PC-9 (cell line): ENCODE measurements around the gene TMSB10. TPM values are rescaled to one million over a fixed set of nuclear protein-coding genes. Genes with fewer than 3 reads are reported as not detected.
"Not testable (repeated sequence)": the region's sequence is repeated elsewhere in the genome, so short reads cannot be mapped to it uniquely, and the experiment has no call there.

ENCODE experiments used
- BruUV-seq: library from RNA; stranded (reverse); fragments of 400-500 nt; replicated peaks from 2 replicates; lab custom pipeline; 2021; lab: Mats Ljungman, UMichigan
- CTCF ChIA-PET: fragments of 300-600 bp; sonication (Branson Sonifier 250); formaldehyde crosslinking; loops from one replicate; lab custom pipeline; 2022; ENCODE audit warnings: antibody characterized with exemption; lab: Charles Lee
- POLR2A ChIA-PET: fragments of 300-600 bp; sonication (Branson Sonifier 250); formaldehyde crosslinking; loops from one replicate; lab custom pipeline; 2022; ENCODE audit warnings: antibody characterized with exemption; ENCODE audit not compliant: unreplicated experiment; lab: Charles Lee
- DNase-seq, 2 experiments: peaks; one replicate each; pipeline versions ENCODE4 v3.0.0 to v3.0.0-alpha.2; 2015 to 2022; ENCODE audit warnings: mixed read lengths in 1 of 2
- H2AFZ ChIP-seq: fragments of 200-600 bp; sonication (generic); 2 replicates; pipeline ENCODE4 v1.8.1; 2017; ENCODE audit warnings: antibody characterized with exemption
- H3F3A ChIP-seq: fragments of 200-600 bp; sonication (generic); 2 replicates; pipeline ENCODE4 v1.8.1; 2017; ENCODE audit warnings: antibody characterized with exemption, mild to moderate bottlenecking, low read depth; ENCODE audit not compliant: insufficient read depth
- H3K27ac ChIP-seq: fragments of 200-600 bp; sonication (generic); 2 replicates; pipeline ENCODE4 v1.6.1; 2016; ENCODE audit warnings: mixed run types
- H3K27me3 ChIP-seq: fragments of 200-600 bp; sonication (generic); 2 replicates; pipeline ENCODE4 v1.6.1; 2016; ENCODE audit warnings: low read depth, mixed run types; ENCODE audit not compliant: insufficient read depth
- H3K36me3 ChIP-seq: fragments of 200-600 bp; sonication (generic); 2 replicates; pipeline ENCODE4 v1.6.1; 2016; ENCODE audit warnings: low read depth, mixed run types
- H3K4me1 ChIP-seq: fragments of 200-600 bp; sonication (generic); replicated peaks from 2 replicates; pipeline ENCODE4 v1.6.1; 2016; ENCODE audit warnings: mixed run types; ENCODE audit not compliant: insufficient read depth
- H3K4me2 ChIP-seq: fragments of 200-600 bp; sonication (generic); 2 replicates; pipeline ENCODE4 v1.6.1; 2017; ENCODE audit warnings: mixed run types
- H3K4me3 ChIP-seq: fragments of 200-600 bp; sonication (generic); 2 replicates; pipeline ENCODE4 v1.6.1; 2016; ENCODE audit warnings: mixed run types
- H3K79me2 ChIP-seq: fragments of 200-600 bp; sonication (generic); 2 replicates; pipeline ENCODE4 v1.6.1; 2017; ENCODE audit warnings: low read depth, mixed run types
- H3K9me2 ChIP-seq: fragments of 200-600 bp; sonication (generic); 2 replicates; pipeline ENCODE4 v1.8.1; 2017; ENCODE audit warnings: mild to moderate bottlenecking; ENCODE audit not compliant: insufficient read depth
- H3K9me3 ChIP-seq: fragments of 200-600 bp; sonication (generic); 2 replicates; pipeline ENCODE4 v1.8.1; 2016; ENCODE audit warnings: low read depth; ENCODE audit not compliant: insufficient read depth
- H4K20me1 ChIP-seq: fragments of 200-600 bp; sonication (generic); 2 replicates; pipeline ENCODE4 v1.8.1; 2017; ENCODE audit not compliant: insufficient read depth
- EZH2 ChIP-seq: fragments of 200-600 bp; sonication (generic); IDR thresholded peaks from 2 replicates; pipeline ENCODE4 v1.8.0; 2017; ENCODE audit warnings: antibody characterized with exemption, low read depth
- intact Hi-C: fragments of 100-400 bp; cut with micrococcal nuclease; formaldehyde crosslinking; loops from one replicate; pipeline ENCODE4 v1.10.0; 2022; ENCODE audit not compliant: unreplicated experiment
- total RNA-seq: library from RNA; stranded (reverse); gene quantifications from 2 replicates; pipeline ENCODE4 v1.2.3, GENCODE V29; 2021
- TF ChIP-seq, protein P1 (sequence below): fragments of 200-600 bp; sonication (generic); conservative IDR thresholded peaks from 2 replicates; pipeline ENCODE4 v1.6.1; 2017; ENCODE audit warnings: mixed run types, antibody characterized with exemption, mild to moderate bottlenecking, moderate library complexity

TMSB10 gene
- total RNA-seq, 1 experiment from 2014 or later, result 1,668 TPM

DNA sequence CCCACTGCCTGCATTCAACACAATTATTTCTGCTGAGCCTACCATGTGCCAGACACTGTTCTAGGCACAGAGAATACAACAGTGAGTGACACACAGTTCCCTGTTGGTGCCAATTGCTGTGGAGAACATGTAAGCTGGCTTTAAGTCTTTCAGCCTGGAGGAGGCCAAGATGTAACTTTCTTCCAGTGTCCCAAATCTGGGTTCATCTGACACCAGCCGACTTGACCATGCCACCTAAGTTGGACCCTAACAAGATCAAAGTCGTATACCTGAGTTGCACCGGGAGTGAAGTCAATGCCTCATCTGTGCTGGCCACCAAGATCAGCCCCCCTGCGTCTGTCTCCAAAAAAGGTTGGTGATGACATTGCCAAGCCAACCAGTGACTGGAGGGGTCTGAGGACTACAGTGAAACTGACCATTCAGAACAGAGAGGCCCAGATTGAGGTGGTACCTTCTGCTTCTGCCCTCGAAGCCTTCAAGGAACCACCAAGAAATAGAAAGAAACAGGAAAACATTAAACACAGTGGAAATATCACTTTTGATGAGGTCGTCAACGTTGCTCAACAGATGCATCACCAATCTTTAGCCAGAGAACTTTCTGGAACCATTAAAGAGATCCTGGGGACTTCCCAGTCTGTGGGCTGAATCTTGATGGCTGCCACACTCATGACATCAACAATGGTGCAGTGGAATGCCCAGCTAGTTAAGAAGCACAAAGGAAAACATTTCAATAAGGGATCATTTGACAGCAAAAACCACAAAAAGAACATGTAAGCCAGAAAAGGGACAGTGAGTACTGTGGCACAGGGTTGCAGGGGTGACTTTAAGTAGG is 30.9 kb upstream of the TMSB10 start:
- no peaks in the 10 kb centered on the region for H3K9me3 ChIP-seq
- no peaks in the 10 kb centered on the region for H3K4me1 ChIP-seq
- BruUV-seq, result no TSS peak
- no peak overlapping the region for H3K4me3 ChIP-seq
- H3K27ac ChIP-seq, result no peak overlapping the region
- H3K4me2 ChIP-seq, result no peak overlapping the region
- DNase-seq, result no peak
- no peaks in the 10 kb centered on the region for H4K20me1 ChIP-seq
- no peaks in the 10 kb centered on the region for H3K36me3 ChIP-seq
- intact Hi-C loops, result no loop called here
- POLR2A ChIA-PET, result no interaction called here
- H3K27me3 ChIP-seq, result peaks cover 65% of the 10 kb centered on the region
- CTCF ChIA-PET, result no interaction called here
- no peaks in the 10 kb centered on the region for H3K9me2 ChIP-seq
- H3F3A ChIP-seq, result no peaks in the 10 kb centered on the region
- no peaks in the 10 kb centered on the region for H3K79me2 ChIP-seq
- H2AFZ ChIP-seq, result no peak overlapping the region
- TF ChIP-seq, protein P1, sequence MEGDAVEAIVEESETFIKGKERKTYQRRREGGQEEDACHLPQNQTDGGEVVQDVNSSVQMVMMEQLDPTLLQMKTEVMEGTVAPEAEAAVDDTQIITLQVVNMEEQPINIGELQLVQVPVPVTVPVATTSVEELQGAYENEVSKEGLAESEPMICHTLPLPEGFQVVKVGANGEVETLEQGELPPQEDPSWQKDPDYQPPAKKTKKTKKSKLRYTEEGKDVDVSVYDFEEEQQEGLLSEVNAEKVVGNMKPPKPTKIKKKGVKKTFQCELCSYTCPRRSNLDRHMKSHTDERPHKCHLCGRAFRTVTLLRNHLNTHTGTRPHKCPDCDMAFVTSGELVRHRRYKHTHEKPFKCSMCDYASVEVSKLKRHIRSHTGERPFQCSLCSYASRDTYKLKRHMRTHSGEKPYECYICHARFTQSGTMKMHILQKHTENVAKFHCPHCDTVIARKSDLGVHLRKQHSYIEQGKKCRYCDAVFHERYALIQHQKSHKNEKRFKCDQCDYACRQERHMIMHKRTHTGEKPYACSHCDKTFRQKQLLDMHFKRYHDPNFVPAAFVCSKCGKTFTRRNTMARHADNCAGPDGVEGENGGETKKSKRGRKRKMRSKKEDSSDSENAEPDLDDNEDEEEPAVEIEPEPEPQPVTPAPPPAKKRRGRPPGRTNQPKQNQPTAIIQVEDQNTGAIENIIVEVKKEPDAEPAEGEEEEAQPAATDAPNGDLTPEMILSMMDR, result no peak
- TF ChIP-seq EZH2, result no peak

DNA sequence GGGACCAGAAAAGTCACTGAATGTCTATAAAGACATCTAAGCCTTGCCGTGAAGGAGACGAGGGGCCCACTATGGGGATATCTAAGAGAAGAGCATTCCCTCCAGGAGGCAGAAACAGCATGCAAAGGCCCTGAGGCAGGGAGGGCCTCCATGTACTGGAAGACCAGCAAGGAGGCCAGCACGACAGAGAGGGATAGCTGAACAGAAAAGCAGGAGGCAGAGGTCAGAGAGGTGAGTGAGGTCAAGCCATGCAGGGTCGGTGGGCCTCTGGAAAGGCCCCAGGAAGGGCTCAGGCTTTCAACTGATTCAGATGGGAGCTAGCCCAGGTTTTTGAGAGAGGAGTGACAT is 30.3 kb upstream of the TMSB10 start:
- BruUV-seq, result no TSS peak
- no peak for TF ChIP-seq EZH2
- TF ChIP-seq, protein P1, result no peak
- no peaks in the 10 kb centered on the region for H3K4me1 ChIP-seq
- POLR2A ChIA-PET, result no interaction called here
- no peak overlapping the region for H2AFZ ChIP-seq
- no peaks in the 10 kb centered on the region for H3K9me2 ChIP-seq
- H3K27me3 ChIP-seq, result peaks cover 64% of the 10 kb centered on the region
- no peak for DNase-seq
- no peak overlapping the region for H3K4me2 ChIP-seq
- no peak overlapping the region for H3K27ac ChIP-seq
- CTCF ChIA-PET, result no interaction called here
- H3K9me3 ChIP-seq, result no peaks in the 10 kb centered on the region
- H3K79me2 ChIP-seq, result no peaks in the 10 kb centered on the region
- intact Hi-C loops, result no loop called here
- no peaks in the 10 kb centered on the region for H4K20me1 ChIP-seq
- no peak overlapping the region for H3K4me3 ChIP-seq
- H3K36me3 ChIP-seq, result no peaks in the 10 kb centered on the region
- H3F3A ChIP-seq, result no peaks in the 10 kb centered on the region

DNA sequence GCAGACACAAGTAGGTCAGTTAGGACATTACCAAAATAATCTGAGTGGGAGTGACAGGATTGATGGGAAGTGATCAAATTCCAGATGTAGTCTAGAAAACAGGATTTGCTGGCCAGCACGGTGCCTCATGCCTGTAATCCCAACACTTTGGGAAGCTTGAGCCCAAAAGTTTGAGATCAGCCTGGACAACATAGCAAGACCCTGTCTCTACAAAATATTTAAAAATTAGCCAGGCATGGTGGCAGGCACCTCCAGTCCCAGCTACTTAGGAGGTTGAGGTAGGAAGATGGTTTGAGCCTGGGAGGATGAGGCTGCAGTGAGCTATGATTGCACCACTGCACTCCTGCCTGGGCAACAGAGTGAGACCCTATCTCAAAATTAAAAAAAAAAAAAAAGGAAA is 29.8 kb upstream of the TMSB10 start:
- H4K20me1 ChIP-seq, CTCF ChIA-PET, H2AFZ ChIP-seq, intact Hi-C loops, H3K4me1 ChIP-seq, H3F3A ChIP-seq, DNase-seq, H3K36me3 ChIP-seq, H3K79me2 ChIP-seq, BruUV-seq, H3K27ac ChIP-seq, H3K9me3 ChIP-seq, POLR2A ChIA-PET, H3K9me2 ChIP-seq, H3K4me2 ChIP-seq, H3K4me3 ChIP-seq: not testable (repeated sequence)
- H3K27me3 ChIP-seq, result peaks cover 64% of the 10 kb centered on the region

DNA sequence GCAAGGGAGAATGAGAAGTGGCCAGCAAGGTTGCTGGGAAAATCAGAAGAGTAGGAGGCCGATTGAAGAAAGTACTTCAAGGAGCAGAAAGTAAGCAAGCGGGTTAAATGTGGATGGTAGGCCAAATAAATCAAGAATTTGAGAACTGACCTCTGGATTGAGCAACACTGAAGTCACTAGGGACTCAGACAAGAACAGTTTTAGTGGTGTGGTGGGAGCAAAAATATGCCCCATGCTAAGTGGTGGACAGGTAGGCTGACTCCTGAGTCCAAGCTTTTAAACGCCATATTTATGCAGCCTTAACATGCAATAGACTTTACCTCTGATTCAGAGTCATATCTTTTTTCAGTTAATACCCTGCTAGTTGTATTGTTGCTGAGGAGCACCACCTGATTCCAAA is 29.1 kb upstream of the TMSB10 start:
- Histone ChIP-seq H3K36me3 (no peaks in the 10 kb centered on the region), H3K27ac (no peak overlapping the region), H3K27me3 (peaks cover 64% of the 10 kb centered on the region), H2AFZ (no peak overlapping the region), H3K4me1 (0 out of 2 replicates have a peak, but pooled peaks cover 4% of the 10 kb centered on the region), H3K9me3 (no peaks in the 10 kb centered on the region), H3K4me3 (no peak overlapping the region), H3F3A (no peaks in the 10 kb centered on the region; the same call in 1 of the 2 replicates), H3K4me2 (no peak overlapping the region), H3K9me2 (no peaks in the 10 kb centered on the region), H3K79me2 (no peaks in the 10 kb centered on the region), H4K20me1 (no peaks in the 10 kb centered on the region)
- CTCF ChIA-PET, result no interaction called here
- TF ChIP-seq, protein P1, result no peak
- TF ChIP-seq EZH2, result no peak
- no TSS peak for BruUV-seq
- no peak for DNase-seq
- intact Hi-C loops, result no loop called here
- POLR2A ChIA-PET, result no interaction called here
